ENCODE measurements around the gene KIF6.

KIF6 gene

DNA sequence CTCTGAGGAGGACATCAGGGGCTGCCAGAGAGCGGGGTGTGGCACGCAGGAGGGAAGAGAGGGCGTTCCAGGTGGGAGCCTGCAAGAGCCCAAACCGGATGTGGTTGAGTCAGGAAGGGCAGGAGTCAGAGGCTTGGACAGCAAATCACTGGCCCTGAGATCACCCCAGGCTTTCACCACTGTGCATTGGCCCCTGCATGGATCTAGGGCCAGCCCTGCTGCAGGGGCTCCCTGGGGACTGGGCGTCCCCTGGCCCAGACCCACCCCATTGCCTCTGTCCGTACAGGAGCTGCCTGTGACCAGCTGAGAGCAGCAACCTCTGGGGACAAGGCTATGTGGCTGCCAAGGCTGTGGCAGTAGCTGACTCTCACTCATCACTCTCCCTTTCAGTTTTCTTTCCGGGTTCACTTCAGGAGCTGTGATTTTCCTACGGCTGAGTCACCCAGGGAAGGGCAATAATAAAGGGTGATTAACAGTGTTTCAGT lies 444.9 kb downstream of the KIF6 start:
- Histone ChIP-seq H3K36me3 (ENCODE audit: control insufficient read depth, insufficient read depth, low read length) (no peaks in the 10 kb centered on the region), H3K4me1 (no peaks in the 10 kb centered on the region), H3K9me3 (ENCODE audit: control insufficient read depth, low read length) (no peaks in the 10 kb centered on the region), H3K4me2 (ENCODE audit: low read length) (no peak overlapping the region), H2AFZ (no peak overlapping the region), H3K27ac (no peak overlapping the region), H3K27me3 (ENCODE audit: control insufficient read depth, insufficient read depth, low read length) (no peaks in the 10 kb centered on the region), H3K9ac (no peak overlapping the region), H3K79me2 (no peaks in the 10 kb centered on the region), H3K4me3 (ENCODE audit: low read depth, low read length) (no peak overlapping the region)
- TF ChIP-seq, protein P1, sequence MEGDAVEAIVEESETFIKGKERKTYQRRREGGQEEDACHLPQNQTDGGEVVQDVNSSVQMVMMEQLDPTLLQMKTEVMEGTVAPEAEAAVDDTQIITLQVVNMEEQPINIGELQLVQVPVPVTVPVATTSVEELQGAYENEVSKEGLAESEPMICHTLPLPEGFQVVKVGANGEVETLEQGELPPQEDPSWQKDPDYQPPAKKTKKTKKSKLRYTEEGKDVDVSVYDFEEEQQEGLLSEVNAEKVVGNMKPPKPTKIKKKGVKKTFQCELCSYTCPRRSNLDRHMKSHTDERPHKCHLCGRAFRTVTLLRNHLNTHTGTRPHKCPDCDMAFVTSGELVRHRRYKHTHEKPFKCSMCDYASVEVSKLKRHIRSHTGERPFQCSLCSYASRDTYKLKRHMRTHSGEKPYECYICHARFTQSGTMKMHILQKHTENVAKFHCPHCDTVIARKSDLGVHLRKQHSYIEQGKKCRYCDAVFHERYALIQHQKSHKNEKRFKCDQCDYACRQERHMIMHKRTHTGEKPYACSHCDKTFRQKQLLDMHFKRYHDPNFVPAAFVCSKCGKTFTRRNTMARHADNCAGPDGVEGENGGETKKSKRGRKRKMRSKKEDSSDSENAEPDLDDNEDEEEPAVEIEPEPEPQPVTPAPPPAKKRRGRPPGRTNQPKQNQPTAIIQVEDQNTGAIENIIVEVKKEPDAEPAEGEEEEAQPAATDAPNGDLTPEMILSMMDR (IDR thresholded peaks at IDR 0.05) = no peak
